ENCODE measurements around the gene GJB3.

GJB3 gene

DNA sequence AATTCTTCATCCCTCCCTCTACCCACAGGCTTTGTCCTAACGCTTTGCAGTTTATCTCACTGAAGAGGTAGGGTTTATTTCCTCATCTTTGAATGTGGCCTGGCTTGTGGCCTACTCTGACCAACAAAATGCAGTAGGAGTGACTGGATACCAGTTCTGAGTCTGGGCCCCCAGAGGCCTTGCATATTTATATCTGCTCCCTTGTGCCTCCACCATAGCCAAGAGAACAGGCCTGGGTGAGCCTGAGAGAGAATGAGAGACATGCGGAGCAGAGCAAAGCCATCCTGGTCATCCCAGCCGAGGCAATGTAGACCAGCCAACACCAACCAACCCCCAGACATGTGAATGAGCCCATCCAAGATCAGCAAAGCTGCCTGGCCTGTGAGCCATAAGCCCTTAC is 48.2 kb downstream of the GJB3 start:
- no peak for TF ChIP-seq FOXP2 (optimal IDR thresholded peaks at IDR 0.05; ENCODE audit: borderline replicate concordance, extremely low read depth, extremely low read length, insufficient read depth)
- TF ChIP-seq, protein P1, sequence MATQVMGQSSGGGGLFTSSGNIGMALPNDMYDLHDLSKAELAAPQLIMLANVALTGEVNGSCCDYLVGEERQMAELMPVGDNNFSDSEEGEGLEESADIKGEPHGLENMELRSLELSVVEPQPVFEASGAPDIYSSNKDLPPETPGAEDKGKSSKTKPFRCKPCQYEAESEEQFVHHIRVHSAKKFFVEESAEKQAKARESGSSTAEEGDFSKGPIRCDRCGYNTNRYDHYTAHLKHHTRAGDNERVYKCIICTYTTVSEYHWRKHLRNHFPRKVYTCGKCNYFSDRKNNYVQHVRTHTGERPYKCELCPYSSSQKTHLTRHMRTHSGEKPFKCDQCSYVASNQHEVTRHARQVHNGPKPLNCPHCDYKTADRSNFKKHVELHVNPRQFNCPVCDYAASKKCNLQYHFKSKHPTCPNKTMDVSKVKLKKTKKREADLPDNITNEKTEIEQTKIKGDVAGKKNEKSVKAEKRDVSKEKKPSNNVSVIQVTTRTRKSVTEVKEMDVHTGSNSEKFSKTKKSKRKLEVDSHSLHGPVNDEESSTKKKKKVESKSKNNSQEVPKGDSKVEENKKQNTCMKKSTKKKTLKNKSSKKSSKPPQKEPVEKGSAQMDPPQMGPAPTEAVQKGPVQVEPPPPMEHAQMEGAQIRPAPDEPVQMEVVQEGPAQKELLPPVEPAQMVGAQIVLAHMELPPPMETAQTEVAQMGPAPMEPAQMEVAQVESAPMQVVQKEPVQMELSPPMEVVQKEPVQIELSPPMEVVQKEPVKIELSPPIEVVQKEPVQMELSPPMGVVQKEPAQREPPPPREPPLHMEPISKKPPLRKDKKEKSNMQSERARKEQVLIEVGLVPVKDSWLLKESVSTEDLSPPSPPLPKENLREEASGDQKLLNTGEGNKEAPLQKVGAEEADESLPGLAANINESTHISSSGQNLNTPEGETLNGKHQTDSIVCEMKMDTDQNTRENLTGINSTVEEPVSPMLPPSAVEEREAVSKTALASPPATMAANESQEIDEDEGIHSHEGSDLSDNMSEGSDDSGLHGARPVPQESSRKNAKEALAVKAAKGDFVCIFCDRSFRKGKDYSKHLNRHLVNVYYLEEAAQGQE (IDR thresholded peaks at IDR 0.05; ENCODE audit: insufficient read depth in 1 of 2, low read depth in 2 of 2, low read length in 2 of 2) = no peak
- no peak for TF ChIP-seq POLR2AphosphoS5 (IDR thresholded peaks at IDR 0.05; ENCODE audit: low read depth, low read length)
- no peak for TF ChIP-seq TAF1 (IDR thresholded peaks at IDR 0.05; ENCODE audit: borderline replicate concordance, insufficient read depth, low read length)
- no peak for TF ChIP-seq SIN3A (IDR thresholded peaks at IDR 0.05; ENCODE audit: borderline replicate concordance, insufficient read depth, low read length)

DNA sequence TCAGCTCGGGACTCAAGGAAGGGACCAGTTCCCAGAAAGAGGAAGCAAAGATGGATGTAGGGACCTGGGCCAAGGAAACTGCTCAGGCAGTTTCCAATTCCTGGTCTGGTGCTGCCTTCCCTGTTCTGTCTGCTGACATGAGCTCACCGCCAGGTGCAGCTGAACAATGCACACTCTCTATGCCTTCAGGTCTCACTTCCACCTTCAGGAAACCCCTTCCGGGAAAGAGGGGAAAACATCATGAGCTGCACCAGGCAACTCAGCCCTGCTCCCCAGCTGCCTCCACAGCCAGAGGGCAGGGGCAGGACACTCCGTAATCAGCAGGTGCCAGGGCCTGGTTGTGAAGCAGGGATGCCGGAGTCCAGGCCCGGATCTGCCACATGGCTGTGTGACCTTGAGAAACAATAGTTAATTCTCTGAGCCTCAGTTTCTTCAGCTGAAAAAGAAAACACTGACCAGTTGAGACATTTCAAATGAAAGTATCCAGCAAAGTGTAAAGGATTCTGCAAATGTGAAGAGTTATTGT is 50.8 kb downstream of the GJB3 start:
- no peak for TF ChIP-seq POLR2AphosphoS5 (IDR thresholded peaks at IDR 0.05; ENCODE audit: low read depth, low read length)
- TF ChIP-seq, protein P1 (IDR thresholded peaks at IDR 0.05; ENCODE audit: insufficient read depth in 1 of 2, low read depth in 2 of 2, low read length in 2 of 2) = no peak
- no peak for TF ChIP-seq FOXP2 (optimal IDR thresholded peaks at IDR 0.05; ENCODE audit: borderline replicate concordance, extremely low read depth, extremely low read length, insufficient read depth)
- no peak for TF ChIP-seq SIN3A (IDR thresholded peaks at IDR 0.05; ENCODE audit: borderline replicate concordance, insufficient read depth, low read length)

DNA sequence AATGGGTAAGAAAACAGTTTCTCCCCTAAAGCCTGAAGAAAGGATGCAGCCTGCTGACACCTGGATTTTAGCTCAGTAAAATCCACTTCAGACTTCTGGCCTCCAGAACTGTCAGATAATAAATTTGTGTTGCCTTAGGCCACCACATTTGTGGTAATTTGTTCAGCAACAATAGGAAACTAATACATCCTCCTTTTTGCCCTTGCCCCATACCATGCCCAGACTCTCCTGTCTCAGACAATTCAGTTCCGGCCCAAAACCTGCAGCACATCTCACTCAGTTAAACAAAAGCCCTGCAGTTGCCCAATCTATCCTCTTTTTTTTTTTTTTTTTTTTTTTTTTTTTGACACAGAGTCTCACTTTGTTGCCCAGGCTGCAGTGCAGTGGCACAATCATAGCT is 52.7 kb downstream of the GJB3 start:
- no peak for TF ChIP-seq SIN3A (IDR thresholded peaks at IDR 0.05; ENCODE audit: borderline replicate concordance, insufficient read depth, low read length)
- TF ChIP-seq TAF1 (IDR thresholded peaks at IDR 0.05; ENCODE audit: borderline replicate concordance, insufficient read depth, low read length) = no peak
- no peak for TF ChIP-seq FOXP2 (optimal IDR thresholded peaks at IDR 0.05; ENCODE audit: borderline replicate concordance, extremely low read depth, extremely low read length, insufficient read depth)
- TF ChIP-seq, protein P1 (IDR thresholded peaks at IDR 0.05; ENCODE audit: insufficient read depth in 1 of 2, low read depth in 2 of 2, low read length in 2 of 2) = no peak
- no peak for TF ChIP-seq POLR2AphosphoS5 (IDR thresholded peaks at IDR 0.05; ENCODE audit: low read depth, low read length)

All from PFSK-1 (cell line).